ENCODE measurements around the gene OR6C6.

DNA sequence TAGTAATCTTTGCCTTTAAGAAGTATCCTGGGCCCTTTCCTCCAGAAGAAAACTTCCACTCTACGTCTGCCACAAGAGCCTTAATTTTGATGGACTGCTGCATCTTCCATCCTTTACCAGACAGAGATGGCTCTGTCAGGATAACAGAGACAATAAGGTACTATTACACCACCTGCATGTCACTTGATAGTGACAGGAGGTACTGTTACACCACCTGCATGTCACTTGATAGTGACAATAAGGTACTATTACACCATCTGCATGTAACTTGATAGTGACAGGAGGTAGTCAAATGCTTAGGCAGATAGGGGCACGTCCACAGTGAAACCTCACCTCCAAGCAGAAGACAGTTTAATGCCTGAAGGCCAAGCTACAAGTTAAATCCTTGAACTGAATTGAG is 38.1 kb downstream of the OR6C6 start:
- TF ChIP-seq, protein P1, sequence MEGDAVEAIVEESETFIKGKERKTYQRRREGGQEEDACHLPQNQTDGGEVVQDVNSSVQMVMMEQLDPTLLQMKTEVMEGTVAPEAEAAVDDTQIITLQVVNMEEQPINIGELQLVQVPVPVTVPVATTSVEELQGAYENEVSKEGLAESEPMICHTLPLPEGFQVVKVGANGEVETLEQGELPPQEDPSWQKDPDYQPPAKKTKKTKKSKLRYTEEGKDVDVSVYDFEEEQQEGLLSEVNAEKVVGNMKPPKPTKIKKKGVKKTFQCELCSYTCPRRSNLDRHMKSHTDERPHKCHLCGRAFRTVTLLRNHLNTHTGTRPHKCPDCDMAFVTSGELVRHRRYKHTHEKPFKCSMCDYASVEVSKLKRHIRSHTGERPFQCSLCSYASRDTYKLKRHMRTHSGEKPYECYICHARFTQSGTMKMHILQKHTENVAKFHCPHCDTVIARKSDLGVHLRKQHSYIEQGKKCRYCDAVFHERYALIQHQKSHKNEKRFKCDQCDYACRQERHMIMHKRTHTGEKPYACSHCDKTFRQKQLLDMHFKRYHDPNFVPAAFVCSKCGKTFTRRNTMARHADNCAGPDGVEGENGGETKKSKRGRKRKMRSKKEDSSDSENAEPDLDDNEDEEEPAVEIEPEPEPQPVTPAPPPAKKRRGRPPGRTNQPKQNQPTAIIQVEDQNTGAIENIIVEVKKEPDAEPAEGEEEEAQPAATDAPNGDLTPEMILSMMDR (IDR thresholded peaks at IDR 0.05; ENCODE audit: low read depth, low read length, poor library complexity, severe bottlenecking), result no peak
- no peak for TF ChIP-seq EZH2phosphoT487 (IDR thresholded peaks at IDR 0.05; ENCODE audit: borderline replicate concordance, low read length)
